Stimulated activated CD4-positive, alpha-beta T cell treated with anti-CD3 and anti-CD28 coated beads, TNF-alpha, amount 100 ng/mL, for 4 hours (primary cell): ENCODE results near the gene PAX2.

ENCODE experiments used
- DNase-seq, 3 experiments: peaks; one replicate each; pipeline ENCODE4 v3.0.0-alpha.2; 2020; ENCODE audit warnings: low read depth in 3 of 3

Gene PAX2

DNA sequence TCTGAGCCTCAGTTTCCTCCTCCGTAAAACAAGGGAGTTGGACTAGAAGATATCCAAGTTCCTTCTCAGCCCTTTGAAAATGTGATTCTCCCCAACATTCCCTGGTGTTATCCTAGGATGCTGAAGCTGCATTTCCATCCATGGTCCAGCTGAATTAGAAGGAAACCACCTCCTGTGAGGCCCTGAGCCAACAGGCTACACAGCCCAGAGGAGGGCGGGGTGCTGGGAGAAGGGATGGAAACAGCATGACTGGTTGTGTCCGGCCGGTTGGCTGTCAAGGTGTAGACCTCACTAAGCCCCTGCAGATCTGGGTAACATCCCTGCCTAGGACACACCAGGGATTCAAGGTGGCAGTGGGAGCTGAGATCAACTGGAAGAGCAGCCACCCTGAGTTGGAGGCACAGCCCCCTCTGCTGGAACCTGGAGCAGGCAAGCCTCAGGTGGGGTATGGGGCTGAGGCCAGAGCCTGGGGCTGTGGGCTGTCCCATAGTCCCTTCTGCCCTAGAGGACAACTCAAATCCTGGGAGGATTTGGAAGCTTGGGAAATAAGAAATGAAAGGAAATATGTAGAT lies 72.0 kb downstream of the PAX2 start:
- no peak for DNase-seq

DNA sequence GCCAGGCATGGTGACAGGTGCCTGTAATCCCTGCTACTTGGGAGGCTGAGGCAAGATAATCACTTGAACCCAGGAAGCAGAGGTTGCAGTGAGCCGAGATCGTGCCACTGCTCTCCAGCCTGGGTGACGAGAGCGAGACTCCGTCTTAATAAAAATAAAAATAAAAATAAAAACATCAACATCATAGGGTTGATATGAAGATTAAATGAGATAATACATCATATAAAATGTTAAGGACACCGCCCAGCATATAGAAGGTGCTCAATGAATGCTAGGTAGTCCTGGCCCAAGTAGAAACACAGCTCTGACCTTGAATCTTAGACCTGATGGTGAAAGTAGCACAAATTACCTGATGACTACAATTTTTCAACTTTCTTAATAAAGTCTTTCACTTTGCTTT lies 74.0 kb downstream of the PAX2 start:
- DNase-seq = no peak

DNA sequence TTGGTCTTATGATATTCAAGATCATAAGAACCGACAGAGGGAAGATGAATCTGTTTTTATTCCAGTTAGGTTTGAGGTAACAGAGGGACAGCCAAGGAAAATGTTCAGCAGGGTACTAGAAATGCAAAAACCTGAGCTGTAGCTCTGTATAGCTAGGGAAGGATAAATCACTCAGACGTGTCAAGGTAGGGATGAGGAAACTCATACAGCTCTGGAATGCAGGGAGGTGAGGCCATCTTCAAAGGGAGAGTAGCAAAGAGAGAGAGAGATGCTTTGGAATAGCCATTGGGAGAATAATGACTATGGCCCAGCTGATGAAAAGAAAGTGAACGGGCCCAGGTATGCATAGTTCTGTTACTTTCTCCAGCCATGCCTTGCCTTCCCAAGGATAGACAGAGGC lies 77.8 kb downstream of the PAX2 start:
- no peak for DNase-seq

DNA sequence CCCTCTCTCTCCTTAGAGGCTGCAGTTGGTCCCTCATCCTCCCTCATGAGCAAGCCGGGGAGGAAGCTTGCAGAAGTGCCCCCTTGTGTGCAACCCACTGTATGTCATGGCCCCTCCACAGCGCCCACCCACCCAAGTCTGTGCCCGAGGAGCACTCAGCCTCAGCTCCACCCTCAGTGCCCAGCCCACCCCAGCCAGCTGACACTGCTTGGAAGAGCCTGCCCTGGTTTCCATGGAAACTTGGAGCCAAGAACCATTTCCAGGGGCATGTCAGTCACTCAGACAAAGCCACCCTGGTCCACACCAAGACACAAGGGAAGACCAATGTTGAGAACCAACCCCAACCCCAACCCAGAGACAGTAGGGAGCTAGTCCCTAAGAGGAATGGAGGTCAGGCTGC lies 79.5 kb downstream of the PAX2 start:
- DNase-seq = no peak

DNA sequence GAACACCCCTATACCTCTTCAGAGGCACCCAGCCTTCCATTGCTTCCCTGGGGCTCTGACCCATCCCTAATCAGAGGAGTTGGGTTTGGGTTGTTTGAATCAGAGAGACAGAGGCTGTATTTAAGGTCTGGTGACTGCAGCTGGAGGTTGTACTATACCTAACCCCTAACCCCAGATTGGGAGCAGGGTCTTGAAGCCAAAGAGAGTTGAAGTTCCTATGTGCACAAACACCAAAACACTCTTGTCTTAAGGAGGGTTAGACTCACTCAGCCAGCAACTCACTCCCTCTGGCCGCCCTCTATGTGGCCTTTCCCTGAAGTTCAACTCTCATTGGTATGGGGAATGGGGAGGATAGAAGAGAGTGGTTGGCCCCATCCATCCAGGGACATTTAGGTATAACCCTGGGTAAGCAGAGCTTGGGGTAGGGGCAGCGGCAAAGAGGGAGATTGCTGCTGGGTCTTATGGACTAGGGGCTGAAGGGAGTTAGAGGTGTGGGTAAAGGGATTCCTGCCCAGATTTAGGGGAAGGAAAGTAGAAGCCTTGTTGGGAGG lies 80.0 kb downstream of the PAX2 start:
- DNase-seq = no peak

DNA sequence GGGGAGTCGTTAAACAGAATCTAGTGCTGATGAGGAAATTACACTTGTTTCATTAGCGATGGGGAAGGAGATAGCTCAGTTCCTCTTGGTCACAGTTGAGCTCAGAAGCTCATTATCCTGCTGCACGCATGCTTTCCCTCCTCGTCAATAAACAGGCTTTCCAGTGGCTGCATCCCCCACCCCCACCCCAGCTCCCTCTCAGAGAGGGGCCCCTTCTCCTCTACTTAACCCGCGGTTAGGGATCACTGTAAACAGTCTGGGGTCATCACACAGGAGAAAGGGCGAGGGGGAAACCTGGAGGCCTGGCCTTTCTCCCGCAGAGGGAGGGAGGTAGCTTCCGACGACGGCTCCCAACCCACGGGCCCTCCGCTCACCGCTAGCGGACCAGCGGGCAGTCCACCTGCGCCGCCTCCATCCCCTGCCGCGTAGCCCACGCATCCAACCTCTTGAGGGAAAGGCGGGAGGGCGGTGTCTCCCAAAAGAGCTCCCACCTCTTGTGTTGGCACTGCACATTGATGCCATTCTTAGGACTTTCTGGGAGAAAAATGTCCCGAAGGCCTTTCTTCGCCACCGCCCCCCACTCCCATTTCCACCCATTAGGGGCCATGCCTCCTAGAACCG lies 80.8 kb downstream of the PAX2 start:
- DNase-seq = no peak

DNA sequence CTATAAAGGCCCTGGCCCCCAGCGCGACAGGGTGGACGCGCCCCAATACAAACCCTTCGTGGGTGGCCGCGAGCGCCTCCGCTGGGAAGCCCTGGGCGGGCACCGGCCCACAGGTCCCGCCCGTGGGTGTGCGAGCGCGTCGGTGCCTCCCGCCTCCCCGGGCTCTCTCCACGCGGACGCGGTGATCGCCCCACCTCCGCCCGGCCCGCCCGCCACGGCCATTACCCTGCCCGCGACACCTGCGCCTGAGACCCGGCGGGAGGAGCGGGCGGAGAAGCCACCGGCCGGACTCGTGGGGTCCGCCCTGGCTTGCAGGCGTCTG lies 81.2 kb downstream of the PAX2 start:
- DNase-seq = no peak

DNA sequence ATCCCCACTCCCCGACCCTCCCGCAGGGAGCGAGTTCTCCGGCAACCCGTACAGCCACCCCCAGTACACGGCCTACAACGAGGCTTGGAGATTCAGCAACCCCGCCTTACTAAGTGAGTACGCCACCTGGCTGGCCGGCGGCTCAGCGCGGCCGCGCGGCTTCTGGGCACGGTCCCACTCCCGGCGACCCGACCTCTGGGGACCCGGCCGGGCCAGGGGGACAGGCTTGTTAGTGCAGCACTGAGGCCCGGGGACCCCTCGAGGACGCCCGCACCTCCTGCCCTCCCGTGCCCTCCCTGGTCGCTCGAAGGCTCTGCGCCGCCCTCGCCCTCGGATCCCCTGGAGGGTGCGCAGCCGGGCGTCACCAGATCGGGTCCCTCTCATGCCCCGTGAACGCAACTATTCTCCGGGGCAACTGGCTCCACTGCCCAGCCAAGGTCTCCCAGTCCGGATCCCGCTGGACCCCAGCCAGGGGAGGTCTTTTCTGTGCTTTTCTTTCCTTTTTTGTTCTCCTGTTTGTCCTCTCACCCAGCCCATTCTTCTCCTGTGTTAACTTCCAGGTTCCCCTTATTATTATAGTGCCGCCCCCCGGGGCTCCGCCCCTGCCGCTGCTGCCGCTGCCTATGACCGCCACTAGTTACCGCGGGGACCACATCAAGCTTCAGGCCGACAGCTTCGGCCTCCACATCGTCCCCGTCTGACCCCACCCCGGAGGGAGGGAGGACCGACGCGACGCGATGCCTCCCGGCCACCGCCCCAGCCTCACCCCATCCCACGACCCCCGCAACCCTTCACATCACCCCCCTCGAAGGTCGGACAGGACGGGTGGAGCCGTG lies 81.8 kb downstream of the PAX2 start:
- no peak for DNase-seq

DNA sequence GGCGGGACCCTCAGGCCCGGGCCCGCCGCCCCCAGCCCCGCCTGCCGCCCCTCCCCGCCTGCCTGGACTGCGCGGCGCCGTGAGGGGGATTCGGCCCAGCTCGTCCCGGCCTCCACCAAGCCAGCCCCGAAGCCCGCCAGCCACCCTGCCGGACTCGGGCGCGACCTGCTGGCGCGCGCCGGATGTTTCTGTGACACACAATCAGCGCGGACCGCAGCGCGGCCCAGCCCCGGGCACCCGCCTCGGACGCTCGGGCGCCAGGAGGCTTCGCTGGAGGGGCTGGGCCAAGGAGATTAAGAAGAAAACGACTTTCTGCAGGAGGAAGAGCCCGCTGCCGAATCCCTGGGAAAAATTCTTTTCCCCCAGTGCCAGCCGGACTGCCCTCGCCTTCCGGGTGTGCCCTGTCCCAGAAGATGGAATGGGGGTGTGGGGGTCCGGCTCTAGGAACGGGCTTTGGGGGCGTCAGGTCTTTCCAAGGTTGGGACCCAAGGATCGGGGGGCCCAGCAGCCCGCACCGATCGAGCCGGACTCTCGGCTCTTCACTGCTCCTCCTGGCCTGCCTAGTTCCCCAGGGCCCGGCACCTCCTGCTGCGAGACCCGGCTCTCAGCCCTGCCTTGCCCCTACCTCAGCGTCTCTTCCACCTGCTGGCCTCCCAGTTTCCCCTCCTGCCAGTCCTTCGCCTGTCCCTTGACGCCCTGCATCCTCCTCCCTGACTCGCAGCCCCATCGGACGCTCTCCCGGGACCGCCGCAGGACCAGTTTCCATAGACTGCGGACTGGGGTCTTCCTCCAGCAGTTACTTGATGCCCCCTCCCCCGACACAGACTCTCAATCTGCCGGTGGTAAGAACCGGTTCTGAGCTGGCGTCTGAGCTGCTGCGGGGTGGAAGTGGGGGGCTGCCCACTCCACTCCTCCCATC lies 82.7 kb downstream of the PAX2 start:
- DNase-seq = no peak

DNA sequence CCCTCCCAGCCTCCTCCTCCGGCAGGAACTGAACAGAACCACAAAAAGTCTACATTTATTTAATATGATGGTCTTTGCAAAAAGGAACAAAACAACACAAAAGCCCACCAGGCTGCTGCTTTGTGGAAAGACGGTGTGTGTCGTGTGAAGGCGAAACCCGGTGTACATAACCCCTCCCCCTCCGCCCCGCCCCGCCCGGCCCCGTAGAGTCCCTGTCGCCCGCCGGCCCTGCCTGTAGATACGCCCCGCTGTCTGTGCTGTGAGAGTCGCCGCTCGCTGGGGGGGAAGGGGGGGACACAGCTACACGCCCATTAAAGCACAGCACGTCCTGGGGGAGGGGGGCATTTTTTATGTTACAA lies 83.3 kb downstream of the PAX2 start:
- DNase-seq = no peak

DNA sequence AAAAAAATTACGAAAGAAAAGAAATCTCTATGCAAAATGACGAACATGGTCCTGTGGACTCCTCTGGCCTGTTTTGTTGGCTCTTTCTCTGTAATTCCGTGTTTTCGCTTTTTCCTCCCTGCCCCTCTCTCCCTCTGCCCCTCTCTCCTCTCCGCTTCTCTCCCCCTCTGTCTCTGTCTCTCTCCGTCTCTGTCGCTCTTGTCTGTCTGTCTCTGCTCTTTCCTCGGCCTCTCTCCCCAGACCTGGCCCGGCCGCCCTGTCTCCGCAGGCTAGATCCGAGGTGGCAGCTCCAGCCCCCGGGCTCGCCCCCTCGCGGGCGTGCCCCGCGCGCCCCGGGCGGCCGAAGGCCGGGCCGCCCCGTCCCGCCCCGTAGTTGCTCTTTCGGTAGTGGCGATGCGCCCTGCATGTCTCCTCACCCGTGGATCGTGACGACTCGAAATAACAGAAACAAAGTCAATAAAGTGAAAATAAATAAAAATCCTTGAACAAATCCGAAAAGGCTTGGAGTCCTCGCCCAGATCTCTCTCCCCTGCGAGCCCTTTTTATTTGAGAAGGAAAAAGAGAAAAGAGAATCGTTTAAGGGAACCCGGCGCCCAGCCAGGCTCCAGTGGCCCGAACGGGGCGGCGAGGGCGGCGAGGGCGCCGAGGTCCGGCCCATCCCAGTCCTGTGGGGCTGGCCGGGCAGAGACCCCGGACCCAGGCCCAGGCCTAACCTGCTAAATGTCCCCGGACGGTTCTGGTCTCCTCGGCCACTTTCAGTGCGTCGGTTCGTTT lies 83.9 kb downstream of the PAX2 start:
- DNase-seq = no peak

DNA sequence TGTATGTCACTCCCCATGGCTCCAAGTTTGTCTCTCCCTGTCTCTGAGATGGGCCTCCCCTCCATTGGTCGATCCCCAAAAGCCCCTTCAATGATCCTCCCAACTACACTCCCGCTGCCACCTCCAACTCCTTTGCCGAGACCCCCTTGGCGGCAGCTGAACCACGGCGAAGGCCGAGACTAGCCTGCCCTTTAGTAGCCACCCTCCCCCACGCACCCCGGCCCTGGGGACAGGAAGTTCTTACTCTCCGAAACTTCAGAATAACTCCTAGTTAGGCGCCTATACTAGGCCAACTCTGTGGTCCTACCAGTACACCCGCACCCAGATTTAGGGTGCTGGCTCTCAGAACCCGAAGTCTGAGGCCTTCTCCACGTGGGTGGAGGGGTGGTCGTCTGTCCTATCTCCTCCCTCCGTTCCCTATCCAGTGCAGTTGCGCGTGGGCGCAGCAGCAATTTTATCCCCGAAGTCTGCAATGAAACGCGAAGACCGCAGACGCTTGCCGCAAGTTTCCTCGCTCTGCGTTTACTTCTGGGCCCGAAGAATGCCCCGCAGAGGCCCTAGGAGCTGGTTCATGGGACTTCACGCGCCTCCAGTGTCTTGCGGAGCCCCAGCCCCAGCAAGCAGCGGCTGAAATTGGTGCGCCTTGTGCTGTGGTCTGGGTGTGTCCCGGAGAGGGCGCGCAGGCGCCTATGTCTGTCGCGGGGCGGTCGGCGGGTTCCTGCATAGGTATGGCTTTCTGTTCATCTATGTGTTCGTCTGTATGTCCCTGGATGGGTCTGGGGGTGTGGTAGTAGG lies 84.7 kb downstream of the PAX2 start:
- no peak for DNase-seq

DNA sequence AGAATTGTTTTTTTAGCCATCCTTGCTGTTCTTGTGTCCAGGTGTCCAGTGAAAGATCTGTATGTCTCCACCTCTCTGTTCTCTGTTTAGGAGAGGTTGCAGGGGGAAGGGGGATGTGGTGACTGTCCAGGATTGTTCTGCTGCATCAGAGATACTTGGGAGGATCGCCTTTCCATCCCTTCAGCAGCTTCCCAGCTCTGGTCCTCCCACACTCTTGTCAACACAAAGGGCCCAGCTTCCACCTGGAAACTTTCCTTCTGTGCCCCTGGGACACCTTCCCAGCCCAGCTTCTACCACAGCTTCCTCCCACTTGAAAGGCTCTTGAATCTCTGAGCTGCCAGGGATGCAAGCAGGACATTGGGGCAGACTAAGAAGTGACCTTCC lies 85.3 kb downstream of the PAX2 start:
- DNase-seq = no peak

DNA sequence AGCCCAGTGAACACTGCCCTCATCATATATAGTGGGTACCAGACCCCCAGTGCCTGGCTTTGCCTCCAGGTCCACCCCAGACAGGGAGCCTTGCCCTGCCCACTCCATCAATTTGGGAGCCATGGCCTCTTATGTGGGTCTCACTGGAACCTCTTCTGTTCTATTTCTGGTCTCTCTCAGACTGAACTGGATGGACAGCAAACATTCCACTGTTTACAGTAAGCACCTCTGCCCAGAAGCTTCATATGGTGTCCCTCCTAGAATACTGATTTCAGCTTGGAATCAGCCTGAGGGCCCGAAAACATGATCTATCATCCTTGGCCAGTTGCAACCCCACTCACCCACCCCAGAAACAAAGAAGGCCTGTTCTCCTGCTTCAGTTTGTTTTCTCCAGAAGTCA lies 86.4 kb downstream of the PAX2 start:
- no peak for DNase-seq

DNA sequence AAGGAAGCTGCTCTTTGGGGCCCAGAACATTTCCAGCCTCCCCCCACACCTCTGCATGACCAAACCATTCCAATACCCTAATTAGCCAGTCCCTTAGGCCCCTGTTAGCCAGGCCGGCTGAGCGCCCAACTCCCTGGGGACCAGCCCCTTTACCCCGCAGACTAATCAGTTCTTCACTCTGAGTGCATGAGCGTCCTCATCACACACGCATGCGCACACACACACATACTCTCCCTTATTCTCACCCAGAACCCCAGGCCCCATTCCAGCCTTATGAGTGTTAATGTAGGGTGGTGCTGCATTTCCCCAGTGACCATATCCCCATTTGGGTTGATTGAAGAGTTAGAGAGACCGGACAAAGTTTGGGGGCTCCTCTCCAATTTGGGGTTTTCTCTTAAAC lies 90.4 kb downstream of the PAX2 start:
- no peak for DNase-seq

DNA sequence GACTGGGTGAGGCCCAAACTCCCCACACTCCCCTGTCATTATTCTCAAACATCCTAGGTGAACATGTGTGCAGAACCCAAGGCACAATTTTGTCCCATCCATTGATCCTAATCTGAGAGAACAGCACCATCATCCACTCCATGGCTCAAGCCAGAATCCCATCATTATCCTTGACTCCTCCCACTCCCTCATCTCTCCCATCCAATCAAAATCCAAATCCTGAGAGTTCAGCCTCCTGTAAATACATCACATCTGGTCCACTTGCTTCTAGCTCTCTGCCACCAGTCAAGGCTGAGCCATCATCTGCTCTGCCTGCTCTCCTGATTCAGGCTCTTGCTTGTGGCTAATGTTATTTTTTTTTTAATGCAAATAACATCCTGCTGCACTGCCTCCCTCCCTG lies 91.5 kb downstream of the PAX2 start:
- DNase-seq = no peak

DNA sequence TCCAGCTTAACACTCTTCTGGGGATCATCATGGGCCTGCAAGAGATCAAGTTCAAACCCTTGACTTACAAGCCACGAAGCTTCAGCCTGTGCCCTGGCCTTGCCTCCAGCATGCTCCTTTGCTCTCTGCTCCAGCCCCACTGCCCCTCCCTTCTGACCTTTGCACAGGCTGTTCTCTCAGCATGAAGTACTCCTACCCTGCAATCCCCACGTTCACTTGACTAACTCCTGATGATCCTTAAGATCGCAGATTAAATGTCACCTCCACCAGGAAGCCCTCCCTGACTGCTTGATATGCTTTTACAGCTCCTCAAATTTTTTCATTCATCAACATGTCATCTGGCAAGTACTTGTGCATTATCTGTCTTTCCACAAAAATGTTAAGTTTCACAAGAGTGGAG lies 91.9 kb downstream of the PAX2 start:
- DNase-seq = no peak

DNA sequence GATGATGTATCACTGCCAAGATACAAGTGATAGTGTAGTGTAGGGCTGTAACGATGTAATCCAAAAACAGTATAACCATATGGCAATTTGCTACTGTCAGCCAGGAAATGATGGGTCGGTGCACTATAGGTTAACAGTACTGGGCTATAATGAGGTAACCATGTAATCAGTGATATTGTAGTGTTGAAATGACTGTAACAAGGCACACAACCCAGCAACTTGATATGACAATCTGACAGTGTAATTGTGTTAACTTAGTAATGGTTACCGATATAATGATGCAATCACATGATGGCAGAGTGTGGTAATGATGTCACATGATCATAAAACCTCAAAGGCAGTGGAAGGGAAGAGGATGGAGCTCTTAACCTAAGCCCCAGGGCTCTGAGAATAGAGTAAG lies 93.6 kb downstream of the PAX2 start:
- no peak for DNase-seq

DNA sequence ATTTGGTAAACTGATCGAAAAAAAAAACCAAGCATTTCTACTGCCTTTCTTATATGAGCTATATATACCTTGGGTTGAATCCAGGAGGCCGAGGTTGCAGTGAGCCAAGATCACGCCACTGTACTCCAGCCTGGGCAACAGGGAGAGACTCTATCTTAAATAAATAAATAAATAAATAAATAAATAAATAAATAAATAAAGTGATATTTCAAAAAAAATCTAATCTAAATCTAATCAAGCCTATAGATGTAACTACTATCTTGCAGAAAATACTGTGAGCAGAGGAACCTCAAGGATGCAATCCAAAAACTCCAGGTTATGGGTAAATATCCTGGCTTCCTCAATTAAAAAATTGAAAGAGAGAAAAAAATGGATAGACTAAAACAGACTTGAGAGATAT lies 96.1 kb downstream of the PAX2 start:
- no peak for DNase-seq

DNA sequence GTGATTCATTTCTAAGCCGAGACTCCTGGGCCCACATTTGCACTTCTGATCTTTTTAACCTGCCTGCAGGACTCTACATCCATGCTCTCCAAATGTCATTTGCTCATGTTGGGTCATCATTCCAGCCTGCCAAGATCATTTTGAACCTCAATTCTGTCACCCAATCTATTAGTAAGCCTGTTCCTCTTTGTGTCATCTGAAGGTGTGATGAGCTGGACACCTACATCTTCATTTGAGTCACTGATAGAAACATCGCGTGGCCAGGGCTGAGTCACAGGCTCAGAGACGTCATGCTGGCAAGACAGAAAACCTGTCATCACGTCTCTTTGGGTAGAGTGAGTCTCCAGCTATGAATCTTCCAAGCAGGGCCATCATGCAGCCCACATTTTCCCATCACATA lies 102.1 kb downstream of the PAX2 start:
- DNase-seq = no peak

DNA sequence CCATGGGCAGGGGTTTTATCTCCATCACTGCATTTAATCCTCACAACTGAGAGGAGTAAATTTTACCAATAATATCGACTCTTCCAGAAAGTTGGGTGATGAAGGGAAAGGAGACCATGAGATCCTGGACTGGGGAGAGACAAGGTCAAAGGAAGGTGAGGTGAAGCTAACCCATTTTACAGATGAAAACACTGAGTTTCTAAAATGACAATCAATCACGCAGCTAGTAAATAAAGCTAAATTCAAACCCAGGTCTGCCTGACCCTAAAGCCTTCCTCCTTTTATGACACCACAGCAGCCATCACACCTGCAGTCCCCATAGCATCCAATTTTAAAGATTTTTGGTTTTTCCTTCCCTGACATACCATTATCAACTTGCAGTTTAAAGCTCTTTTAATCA lies 103.4 kb downstream of the PAX2 start:
- no peak for DNase-seq
